ENCODE measurements around the gene RXRA.

The RXRA gene

GRCh38 chr9:134355158-134355557 lies 28.9 kb downstream of the RXRA start:
- DNase-seq (ENCODE audit: low spot score): no peak

- DNase-seq (ENCODE audit: low spot score): no peak
Observed at GRCh38 chr9:134355561-134356279, 29.5 kb downstream of the RXRA start.

- DNase-seq (ENCODE audit: low spot score): no peak
Observed at GRCh38 chr9:134356496-134357470, 30.5 kb downstream of the RXRA start.

- no peak for DNase-seq (ENCODE audit: low spot score)
Observed at GRCh38 chr9:134357631-134358025, 31.4 kb downstream of the RXRA start.

- no peak for DNase-seq (ENCODE audit: low spot score)
Observed at GRCh38 chr9:134358026-134358661, 31.9 kb downstream of the RXRA start.

- DNase-seq (ENCODE audit: low spot score): no peak
Observed at GRCh38 chr9:134358662-134359319, 32.5 kb downstream of the RXRA start.

GRCh38 chr9:134359493-134360179 lies 33.4 kb downstream of the RXRA start:
- DNase-seq (ENCODE audit: low spot score): no peak

- DNase-seq (ENCODE audit: low spot score): no peak
Observed at GRCh38 chr9:134360180-134360759, 34.0 kb downstream of the RXRA start.

GRCh38 chr9:134360897-134361296 lies 34.6 kb downstream of the RXRA start:
- no peak for DNase-seq (ENCODE audit: low spot score)

GRCh38 chr9:134361426-134361825 lies 35.2 kb downstream of the RXRA start:
- no peak for DNase-seq (ENCODE audit: low spot score)

GRCh38 chr9:134361843-134362414 lies 35.7 kb downstream of the RXRA start:
- no peak for DNase-seq (ENCODE audit: low spot score)

GRCh38 chr9:134363450-134363849 lies 37.2 kb downstream of the RXRA start:
- DNase-seq (ENCODE audit: low spot score): no peak

GRCh38 chr9:134364391-134365114 lies 38.3 kb downstream of the RXRA start:
- DNase-seq (ENCODE audit: low spot score): no peak

- no peak for DNase-seq (ENCODE audit: low spot score)
Observed at GRCh38 chr9:134365115-134365596, 38.9 kb downstream of the RXRA start.

GRCh38 chr9:134365791-134366222 lies 39.6 kb downstream of the RXRA start:
- no peak for DNase-seq (ENCODE audit: low spot score)

GRCh38 chr9:134366223-134367031 lies 40.2 kb downstream of the RXRA start:
- DNase-seq (ENCODE audit: low spot score): peak; percentile 88

GRCh38 chr9:134367061-134367460 lies 40.8 kb downstream of the RXRA start:
- DNase-seq (ENCODE audit: low spot score): no peak

- DNase-seq (ENCODE audit: low spot score): no peak
Observed at GRCh38 chr9:134367791-134368490, 41.7 kb downstream of the RXRA start.
